HCT116 (cell line): ENCODE data around the gene TOM1.

Experiments
- CEBPB ChIP-seq: IDR thresholded peaks from 2 replicates; pipeline ENCODE4 v1.6.1; 2012; ENCODE audit warnings: low read depth
- CTCF ChIP-seq, 3 experiments: fragments of 200-600 bp in 1 of 3; sonication (generic) in 1 of 3; IDR thresholded peaks in 2 of 3; conservative IDR thresholded peaks in 1 of 3; 2 replicates each; pipeline ENCODE4 v1.5.1; 2012 to 2017; ENCODE audit warnings: low read depth in 2 of 3, low read length in 2 of 3, antibody characterized with exemption in 1 of 3, borderline replicate concordance in 1 of 3, control low read depth in 1 of 3, mild to moderate bottlenecking in 1 of 3, mixed read lengths in 1 of 3, mixed run types in 1 of 3, moderate library complexity in 1 of 3; ENCODE audit not compliant: insufficient read depth in 1 of 3
- EZH2phosphoT487 ChIP-seq: fragments of 200-600 bp; IDR thresholded peaks from 2 replicates; pipeline ENCODE4 v1.6.1; 2018; ENCODE audit warnings: antibody characterized with exemption, borderline replicate concordance
- POLR2A ChIP-seq: IDR thresholded peaks from 2 replicates; pipeline ENCODE4 v1.7.0; 2011; ENCODE audit warnings: borderline replicate concordance; ENCODE audit not compliant: insufficient read depth, insufficient read length; ENCODE audit errors: extremely low read depth
- RAD21 ChIP-seq: IDR thresholded peaks from 2 replicates; pipeline ENCODE4 v1.6.1; 2012; ENCODE audit warnings: low read depth, mild to moderate bottlenecking

- TF ChIP-seq CTCF (IDR thresholded peaks at IDR 0.05 in 2 of 3, conservative IDR thresholded peaks at IDR 0.05 in 1 of 3; ENCODE audit: borderline replicate concordance in 1 of 3, insufficient read depth in 1 of 3, low read depth in 2 of 3, low read length in 2 of 3) (no peak), CEBPB (no peak), RAD21 (no peak), EZH2phosphoT487 (no peak), POLR2A (no peak)
These were observed 5.9 kb downstream of the TOM1 start for GRCh38 chr22:35305525-35306070.
